ENCODE data around the gene ARFGEF3. TPM values are rescaled to one million over a fixed set of nuclear protein-coding genes. Genes with fewer than 3 reads are reported as not detected.

The ARFGEF3 gene
- total RNA-seq, 1 donor from 2014 or later, result 28.6 TPM

DNA sequence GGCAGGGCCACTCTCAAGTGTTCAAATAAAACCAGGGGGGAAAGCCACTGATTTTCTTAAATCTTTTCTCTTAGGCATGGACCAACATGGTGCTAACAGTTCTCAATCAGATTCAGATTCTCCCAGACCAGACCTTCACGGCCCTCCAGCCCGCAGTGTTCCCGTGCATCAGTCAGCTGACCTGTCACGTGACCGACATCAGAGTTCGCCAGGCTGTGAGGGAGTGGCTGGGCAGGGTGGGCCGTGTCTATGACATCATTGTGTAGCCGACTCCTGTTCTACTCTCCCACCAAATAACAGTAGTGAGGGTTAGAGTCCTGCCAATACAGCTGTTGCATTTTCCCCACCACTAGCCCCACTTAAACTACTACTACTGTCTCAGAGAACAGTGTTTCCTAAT lies 174.5 kb downstream of the ARFGEF3 start:
- H3K4me1 Mint-ChIP-seq (ENCODE audit: low read depth), result peaks cover 6% of the 10 kb centered on the region
- no peaks in the 10 kb centered on the region for H3K27me3 Mint-ChIP-seq
- peaks cover 21% of the 10 kb centered on the region for H3K36me3 Mint-ChIP-seq (ENCODE audit: insufficient read depth)
- DNase-seq (ENCODE audit: low spot score, unreplicated experiment), result no peak
- no peaks in the 10 kb centered on the region for H3K9me3 Mint-ChIP-seq (ENCODE audit: low read depth)
- no peak overlapping the region for H3K27ac Mint-ChIP-seq
- no peak for TF ChIP-seq CTCF (IDR thresholded peaks at IDR 0.05; ENCODE audit: unreplicated experiment)
- H3K4me3 Mint-ChIP-seq (ENCODE audit: low read depth), result no peak overlapping the region

DNA sequence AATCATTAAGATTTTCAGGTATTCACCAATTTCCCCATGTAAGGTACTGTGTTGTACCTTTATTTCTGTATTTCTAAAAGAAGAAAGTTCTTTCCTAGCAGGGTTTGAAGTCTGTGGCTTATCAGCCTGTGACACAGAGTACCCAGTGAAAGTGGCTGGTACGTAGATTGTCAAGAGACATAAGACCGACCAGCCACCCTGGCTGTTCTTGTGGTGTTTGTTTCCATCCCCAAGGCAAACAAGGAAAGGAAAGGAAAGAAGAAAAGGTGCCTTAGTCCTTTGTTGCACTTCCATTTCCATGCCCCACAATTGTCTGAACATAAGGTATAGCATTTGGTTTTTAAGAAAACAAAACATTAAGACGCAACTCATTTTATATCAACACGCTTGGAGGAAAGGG lies 175.3 kb downstream of the ARFGEF3 start:
- H3K9me3 Mint-ChIP-seq (ENCODE audit: low read depth), result no peaks in the 10 kb centered on the region
- no peak overlapping the region for H3K4me3 Mint-ChIP-seq (ENCODE audit: low read depth)
- H3K36me3 Mint-ChIP-seq (ENCODE audit: insufficient read depth), result peaks cover 21% of the 10 kb centered on the region
- H3K4me1 Mint-ChIP-seq (ENCODE audit: low read depth), result peaks cover 6% of the 10 kb centered on the region
- DNase-seq (ENCODE audit: low spot score, unreplicated experiment), result no peak
- no peaks in the 10 kb centered on the region for H3K27me3 Mint-ChIP-seq
- peak overlapping the region; percentile 58 for H3K27ac Mint-ChIP-seq
- no peak for TF ChIP-seq CTCF (IDR thresholded peaks at IDR 0.05; ENCODE audit: unreplicated experiment)

DNA sequence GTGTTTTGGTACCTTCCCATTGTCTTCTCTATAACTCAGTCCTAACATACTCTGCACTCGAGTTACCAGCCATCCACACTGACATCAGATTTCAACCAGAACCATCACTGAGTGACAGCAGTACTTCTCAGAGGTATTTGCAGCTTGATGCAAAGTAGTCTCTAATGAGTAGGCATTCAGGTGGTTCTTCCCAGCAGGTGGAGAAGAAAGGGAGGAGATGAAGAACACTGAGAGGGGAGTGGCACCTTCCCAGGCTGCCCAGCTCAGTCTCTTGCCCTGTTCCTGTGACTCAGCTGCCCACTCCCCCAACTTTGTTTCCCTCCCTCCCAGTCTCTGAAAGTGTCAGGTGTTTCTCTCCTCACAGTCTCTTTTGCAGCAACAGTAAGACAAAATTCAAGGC lies 177.3 kb downstream of the ARFGEF3 start:
- H3K4me3 Mint-ChIP-seq (ENCODE audit: low read depth), result no peak overlapping the region
- H3K27ac Mint-ChIP-seq, result no peak overlapping the region
- H3K36me3 Mint-ChIP-seq (ENCODE audit: insufficient read depth), result peaks cover 19% of the 10 kb centered on the region
- H3K27me3 Mint-ChIP-seq, result no peaks in the 10 kb centered on the region
- no peak for DNase-seq (ENCODE audit: low spot score, unreplicated experiment)
- TF ChIP-seq CTCF (IDR thresholded peaks at IDR 0.05; ENCODE audit: unreplicated experiment), result no peak
- no peaks in the 10 kb centered on the region for H3K9me3 Mint-ChIP-seq (ENCODE audit: low read depth)
- peaks cover 8% of the 10 kb centered on the region for H3K4me1 Mint-ChIP-seq (ENCODE audit: low read depth)

DNA sequence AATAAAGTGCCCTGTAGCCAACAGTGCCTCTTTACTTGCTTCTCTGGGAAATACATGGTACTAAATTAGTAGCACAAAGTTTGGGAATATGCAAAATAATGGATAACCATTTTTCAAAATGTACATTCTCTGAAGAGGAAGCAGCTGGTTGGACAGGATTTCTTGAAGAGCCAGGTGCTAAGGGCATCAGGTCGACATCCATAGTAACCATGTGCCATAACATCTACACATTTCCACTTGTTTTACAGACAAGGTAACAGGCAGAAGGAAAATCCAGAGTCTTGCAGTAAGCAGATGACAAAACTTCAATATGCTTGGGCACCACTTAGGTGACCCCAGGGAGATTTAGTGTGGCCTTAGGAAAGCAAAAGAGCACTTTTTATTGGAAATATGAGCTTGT lies 179.4 kb downstream of the ARFGEF3 start:
- no peak for TF ChIP-seq CTCF (IDR thresholded peaks at IDR 0.05; ENCODE audit: unreplicated experiment)

DNA sequence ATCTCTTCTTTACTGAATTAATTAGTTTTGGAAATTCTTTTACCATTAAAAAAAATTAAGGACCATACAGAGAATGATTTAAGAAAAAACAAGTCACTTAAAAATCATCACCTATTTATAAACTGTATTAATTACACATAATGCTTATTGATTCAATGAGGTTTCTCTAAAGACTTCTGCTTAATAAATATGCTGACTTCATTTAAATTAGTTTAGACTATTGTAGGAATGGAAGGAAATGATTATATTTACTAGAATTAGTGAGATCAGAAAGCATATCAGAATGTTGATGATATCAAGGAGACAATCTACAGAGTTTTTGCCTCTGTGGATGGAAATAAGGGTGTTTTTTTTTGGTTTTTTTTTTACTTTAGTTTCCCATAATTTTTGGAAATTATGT lies 181.4 kb downstream of the ARFGEF3 start:
- peaks cover 2% of the 10 kb centered on the region for H3K36me3 Mint-ChIP-seq (ENCODE audit: insufficient read depth)
- no peak for TF ChIP-seq CTCF (IDR thresholded peaks at IDR 0.05; ENCODE audit: unreplicated experiment)
- no peak overlapping the region for H3K4me3 Mint-ChIP-seq (ENCODE audit: low read depth)
- DNase-seq (ENCODE audit: low spot score, unreplicated experiment), result no peak
- no peaks in the 10 kb centered on the region for H3K9me3 Mint-ChIP-seq (ENCODE audit: low read depth)
- peaks cover 9% of the 10 kb centered on the region for H3K4me1 Mint-ChIP-seq (ENCODE audit: low read depth)
- H3K27me3 Mint-ChIP-seq, result no peaks in the 10 kb centered on the region
- H3K27ac Mint-ChIP-seq, result no peak overlapping the region

More for the DNA sequence above, 179.4 kb downstream of the ARFGEF3 start:
- Mint-ChIP-seq H3K4me3 (ENCODE audit: low read depth) (no peak overlapping the region), H3K36me3 (ENCODE audit: insufficient read depth) (peaks cover 10% of the 10 kb centered on the region), H3K9me3 (ENCODE audit: low read depth) (no peaks in the 10 kb centered on the region), H3K4me1 (ENCODE audit: low read depth) (peaks cover 10% of the 10 kb centered on the region), H3K27ac (no peak overlapping the region), H3K27me3 (no peaks in the 10 kb centered on the region)
- no peak for DNase-seq (ENCODE audit: low spot score, unreplicated experiment)

Data from progenitor cell of endocrine pancreas (in vitro differentiated cells).